Measurements from ENCODE around the gene RSL1D1.
"Not testable (repeated sequence)": the region's sequence is repeated elsewhere in the genome, so short reads cannot be mapped to it uniquely, and the experiment has no call there.

The RSL1D1 gene

DNA sequence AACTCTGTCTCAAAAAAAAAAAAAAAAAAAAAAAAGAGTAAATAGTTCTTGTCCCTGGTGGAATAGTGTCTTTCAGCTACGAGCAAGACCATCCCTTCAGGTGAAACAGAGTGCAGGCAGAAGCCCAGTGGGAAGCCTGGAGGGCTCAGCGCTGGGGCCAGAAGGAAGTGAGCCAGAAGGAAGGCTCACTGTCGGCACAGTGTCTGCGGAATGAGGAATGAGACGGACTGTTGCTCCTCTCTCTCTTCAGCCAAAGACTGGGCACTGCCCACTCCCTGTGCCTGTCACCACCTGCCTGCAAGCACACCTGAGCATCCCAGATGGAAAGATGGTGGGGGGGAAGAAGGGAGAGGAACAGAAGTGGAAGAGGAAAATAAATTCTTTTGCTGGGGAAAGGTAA is 7.5 kb downstream of the RSL1D1 start:
- no peak for DNase-seq (ENCODE audit: low spot score)

DNA sequence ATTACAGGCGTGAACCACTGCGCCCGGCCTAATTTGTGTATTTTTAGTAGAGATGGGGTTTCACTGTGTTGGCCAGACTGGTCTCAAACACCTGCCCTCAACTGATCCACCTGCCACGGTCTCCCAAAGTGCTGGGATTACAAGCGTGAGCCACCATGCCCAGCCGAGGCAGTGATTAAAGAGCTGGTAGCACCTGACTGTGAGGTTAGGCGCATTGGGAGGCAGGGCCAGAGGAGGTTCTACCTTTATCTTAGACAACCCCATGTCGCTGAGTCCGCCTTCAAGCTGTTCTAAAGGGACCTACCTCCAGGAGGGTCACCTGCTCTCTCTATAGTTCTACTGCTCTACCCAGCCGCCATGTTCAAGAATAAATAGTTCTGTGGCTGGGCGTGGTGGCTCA is 8.1 kb downstream of the RSL1D1 start:
- no peak for DNase-seq (ENCODE audit: low spot score)

DNA sequence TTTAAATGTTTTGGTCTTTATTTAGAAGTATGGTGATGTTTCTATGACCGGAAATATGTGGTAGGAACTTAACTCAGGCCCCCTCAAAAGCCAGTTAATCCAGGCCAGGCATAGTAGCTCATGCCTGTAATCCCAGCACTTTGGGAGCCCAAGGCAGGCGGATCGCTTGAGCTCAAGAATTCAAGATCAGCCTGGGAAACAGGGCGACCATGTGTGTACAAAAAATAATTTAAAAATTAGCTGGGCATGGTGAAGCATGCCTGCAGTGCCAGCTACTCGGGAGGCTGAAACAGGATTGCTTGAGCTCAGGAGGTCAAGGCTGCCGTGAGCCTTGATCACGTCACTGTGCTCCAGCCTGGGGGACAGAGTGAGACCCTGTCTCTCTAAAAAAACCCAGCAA is 10.3 kb downstream of the RSL1D1 start:
- DNase-seq (ENCODE audit: low spot score), result no peak

DNA sequence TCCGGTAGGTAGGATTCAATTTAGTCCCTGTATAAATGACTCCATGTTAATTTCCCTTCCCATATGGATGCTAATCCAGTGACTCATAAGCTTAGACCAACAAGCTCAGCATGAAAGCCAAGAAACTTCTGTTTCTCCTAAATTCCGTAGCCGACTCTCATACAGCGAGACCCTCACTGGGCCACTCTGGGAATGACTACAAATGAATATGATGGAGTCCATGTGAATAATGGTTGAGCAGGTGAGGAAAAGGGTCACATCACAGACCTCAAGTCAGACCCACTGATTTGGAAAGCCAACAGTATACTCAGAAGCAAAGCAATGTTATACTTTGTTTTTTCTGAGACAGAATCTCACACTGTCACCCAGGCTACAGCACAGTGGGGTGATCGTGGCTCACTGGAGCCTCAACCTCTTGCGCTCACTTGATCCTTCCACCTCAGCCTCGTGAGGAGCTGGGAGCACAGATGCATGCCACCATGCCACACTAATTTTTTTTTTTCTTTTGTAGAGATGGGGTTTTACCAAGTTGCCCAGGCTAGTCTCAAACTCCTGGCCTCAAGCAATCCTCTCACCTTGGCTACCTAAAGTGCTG is 14.6 kb downstream of the RSL1D1 start:
- no peak for DNase-seq (ENCODE audit: low spot score)

DNA sequence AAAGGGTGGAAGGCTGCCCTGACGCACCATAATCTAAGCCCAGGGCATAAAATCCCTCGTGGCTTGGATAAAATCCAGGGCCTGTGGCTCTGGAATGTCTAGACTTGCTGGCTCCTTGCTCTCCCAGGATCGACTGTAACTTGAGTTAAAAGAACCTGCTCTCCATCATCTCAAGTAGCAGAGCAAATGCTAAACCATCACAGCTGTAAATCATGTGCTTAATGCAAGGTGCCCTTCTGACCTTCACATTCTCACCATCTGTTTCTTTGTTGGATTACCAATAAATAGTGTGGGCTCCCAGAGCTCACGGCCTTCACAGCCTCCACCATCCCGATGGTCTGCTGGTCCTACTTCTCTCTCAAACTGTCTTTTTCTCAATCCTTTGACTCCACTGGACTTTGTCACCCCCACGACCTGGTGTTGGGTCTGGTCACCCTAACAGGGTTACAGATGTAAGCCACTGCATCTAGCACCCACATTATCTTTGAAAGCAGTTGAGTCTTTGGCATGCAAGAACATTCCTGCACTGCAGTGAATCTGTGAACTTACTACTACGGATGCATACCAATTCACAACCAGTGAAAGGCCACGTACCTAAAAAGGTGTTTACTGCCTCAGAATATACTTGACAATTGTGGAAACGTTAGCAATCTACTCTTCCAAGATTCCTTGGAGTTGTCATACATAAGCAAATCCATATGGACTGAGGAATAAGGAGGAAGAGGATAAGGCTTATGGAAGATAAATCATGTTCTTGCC is 15.3 kb downstream of the RSL1D1 start:
- no peak for DNase-seq (ENCODE audit: low spot score)

DNA sequence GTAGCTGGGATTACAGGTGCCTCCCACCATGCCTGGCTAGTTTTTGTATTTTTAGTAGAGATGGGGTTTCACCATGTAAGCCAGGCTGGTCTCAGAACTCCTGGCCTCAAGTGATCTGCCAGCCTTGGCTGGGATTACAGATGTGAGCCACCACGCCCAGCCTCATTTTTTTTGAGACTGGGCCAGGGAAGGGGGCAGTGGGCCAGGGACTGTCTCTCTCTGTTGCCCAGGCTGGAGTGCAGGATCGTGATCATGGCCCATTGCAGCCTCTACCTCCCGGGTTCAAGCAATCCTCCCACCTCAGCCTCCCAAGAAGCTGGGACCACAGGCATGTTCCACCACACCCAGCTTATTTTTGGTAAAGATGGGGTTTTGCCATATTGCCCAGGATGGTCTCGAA is 16.0 kb downstream of the RSL1D1 start:
- DNase-seq (ENCODE audit: low spot score), result no peak

DNA sequence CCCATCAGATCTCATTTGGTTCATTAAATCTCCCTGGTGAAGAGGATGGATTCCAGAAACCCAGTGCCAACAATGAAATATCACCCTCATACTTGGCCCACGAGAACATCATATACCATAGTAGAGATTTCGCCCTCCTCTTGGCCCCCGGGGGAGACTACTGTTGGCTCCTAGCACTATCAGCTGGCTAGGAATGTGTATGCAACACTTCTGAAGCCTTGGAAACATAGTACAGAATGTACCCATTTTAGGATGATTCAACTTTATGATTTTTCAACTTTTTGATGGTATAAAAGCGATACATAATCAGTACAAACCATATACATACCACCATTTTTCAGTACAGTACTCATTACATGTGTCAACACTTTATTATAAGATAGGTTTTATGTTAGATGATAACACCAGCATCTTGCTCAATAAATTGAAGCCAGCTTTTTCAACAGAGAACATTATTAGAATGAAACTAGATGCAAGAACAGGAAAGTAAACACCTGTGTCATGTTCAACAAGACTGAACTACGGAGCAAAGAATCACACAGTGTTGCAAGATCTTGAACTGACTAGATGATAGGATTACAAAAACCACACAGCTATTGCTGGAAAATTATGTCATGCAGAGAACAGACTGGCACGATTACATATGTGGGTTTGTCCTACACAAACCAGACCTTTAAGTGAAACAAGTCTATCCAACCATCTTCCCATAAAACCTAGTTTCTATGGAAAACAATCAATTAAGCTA is 17.2 kb downstream of the RSL1D1 start:
- no peak for DNase-seq (ENCODE audit: low spot score)

DNA sequence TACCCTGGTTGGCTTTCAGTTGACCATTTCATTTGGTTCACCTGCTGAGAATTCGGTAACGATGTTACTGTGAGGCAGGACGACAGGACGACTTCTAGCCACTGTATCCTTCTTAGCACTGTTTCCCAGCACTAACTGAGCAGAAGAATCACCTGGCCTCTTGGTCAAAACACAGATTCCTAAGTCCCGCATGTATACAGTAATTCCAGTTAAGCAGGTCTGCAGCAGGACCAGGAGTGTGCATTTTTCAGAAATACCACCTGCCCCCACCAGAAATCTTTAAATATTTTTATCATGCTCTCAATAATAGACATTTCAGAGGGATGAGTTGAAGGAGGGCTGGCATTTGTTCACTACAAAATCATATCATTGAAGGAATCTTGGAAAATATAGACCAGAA is 22.6 kb downstream of the RSL1D1 start:
- DNase-seq (ENCODE audit: low spot score), result no peak

DNA sequence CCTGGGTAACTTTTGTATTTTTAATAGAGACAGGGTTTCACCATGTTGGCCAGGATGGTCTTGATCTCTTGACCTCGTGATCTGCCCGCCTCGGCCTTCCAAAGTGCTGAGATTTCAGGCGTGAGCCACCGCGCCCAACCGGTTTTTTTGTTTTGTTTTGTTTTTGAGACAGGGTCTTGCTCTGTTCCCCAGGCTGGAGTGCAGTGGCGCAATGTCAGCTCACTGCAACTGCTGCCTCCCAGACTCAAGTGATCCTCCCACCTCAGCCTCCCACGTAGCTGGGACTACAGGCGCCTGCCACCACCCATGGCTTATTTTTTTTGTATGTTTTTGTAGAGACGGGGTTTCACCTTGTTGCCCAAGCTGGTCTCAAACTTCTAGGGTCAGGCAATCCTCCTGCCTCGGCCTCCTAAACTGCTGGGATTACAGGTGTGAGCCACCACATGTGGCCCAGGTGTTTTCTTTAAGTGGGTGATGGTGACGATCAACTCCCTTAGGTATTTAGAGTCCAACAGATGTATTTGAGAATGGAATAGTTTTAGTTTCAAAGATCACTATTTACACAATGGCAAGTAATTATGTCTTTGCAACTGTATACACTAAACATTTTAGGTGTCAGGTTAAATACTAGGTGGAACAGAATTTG is 25.7 kb downstream of the RSL1D1 start:
- not testable (repeated sequence) for DNase-seq (ENCODE audit: low spot score)

DNA sequence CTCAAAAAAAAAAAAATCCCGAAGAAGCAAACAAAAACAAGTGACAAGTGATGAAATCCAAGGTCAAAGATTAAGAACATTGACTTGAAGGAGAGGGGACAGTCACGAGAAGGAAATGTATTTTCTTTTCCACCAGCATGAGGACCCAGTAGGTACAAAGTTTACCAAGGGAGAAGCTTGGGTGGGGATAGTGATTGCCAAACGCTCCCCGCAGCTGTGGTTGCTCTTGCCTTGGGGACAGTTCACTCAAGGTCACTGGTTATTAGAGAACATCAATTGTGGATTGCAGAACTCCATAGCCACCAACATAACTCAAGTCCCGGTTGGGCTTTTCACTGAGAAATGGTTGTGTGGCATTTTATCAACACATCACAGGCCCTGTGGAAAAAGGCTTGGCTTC is 27.0 kb downstream of the RSL1D1 start:
- DNase-seq (ENCODE audit: low spot score), result no peak

DNA sequence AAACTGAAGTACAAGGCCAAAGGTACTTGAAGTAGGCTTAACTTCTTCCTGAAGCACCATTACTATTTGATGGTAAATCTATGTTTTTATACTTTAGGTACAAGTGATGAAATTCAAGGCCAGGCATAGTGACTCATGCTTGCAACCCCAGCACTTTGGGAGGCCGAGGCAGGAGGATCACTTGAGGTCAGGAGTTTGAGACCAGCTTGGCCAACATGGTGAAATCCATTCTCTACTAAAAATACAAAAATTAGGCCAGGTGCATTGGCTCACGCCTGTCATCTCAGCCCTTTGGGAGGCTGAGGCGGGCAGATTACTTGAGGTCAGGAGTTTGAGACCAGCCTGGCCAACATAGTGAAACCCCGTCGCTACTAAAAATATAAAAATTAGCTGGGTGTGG is 27.7 kb downstream of the RSL1D1 start:
- not testable (repeated sequence) for DNase-seq (ENCODE audit: low spot score)

DNA sequence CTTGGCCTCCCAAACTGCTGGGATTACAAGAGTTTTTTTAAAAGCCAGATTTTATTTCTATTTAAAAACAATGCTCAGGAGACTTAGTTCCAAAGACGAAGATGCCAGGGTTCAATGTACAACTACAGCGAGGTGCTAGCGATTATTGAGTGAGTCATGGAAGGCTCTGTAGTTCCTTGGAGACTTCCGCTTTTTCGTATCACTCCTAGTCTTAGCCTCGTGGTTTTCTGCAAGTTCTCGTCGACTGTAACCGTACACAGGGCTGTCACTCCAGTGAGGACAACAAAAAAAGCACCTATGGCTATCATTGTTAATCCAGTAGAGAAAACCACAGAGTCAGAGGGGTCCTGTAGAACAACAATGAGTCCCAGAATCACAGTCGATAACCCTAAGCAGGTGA is 31.5 kb downstream of the RSL1D1 start:
- no peak for DNase-seq (ENCODE audit: low spot score)

DNA sequence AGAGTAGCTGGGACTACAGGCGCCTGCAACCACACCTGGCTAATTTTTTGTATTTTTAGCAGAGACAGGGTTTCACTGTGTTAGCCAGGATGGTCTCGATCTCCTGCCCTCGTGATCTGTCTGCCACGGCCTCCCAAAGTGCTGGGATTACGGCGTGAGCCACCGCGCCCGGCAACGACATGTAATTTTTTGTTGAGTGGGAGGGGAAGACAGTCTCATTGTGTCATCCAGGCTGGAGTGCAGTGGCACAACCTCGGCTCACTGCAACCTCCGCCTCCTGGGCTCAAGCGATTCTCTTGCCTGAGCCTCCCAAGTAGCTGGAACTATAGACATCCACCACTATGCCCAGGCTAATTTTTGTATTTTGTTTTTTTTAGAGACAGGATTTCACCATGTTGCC is 32.4 kb downstream of the RSL1D1 start:
- DNase-seq (ENCODE audit: low spot score), result not testable (repeated sequence)

DNA sequence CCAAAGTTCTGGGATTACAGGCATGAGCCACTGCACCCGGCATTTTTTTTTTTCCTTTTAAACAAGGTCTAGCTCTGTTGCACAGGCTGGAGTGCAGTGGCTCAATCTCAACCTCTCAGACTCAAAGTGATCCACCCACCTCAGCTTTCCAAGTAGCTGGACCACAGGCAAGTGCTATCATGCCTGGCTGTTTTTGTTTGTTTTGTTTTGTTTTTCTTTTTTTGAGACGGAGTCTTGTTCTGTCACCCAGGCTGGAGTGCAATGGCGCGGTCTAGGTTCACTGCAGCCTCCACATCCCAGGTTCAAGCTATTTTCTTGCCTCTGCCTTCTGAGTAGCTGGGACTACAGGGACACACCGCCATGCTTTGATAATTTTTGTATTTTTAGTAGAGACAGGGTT is 35.2 kb downstream of the RSL1D1 start:
- no peak for DNase-seq (ENCODE audit: low spot score)

DNA sequence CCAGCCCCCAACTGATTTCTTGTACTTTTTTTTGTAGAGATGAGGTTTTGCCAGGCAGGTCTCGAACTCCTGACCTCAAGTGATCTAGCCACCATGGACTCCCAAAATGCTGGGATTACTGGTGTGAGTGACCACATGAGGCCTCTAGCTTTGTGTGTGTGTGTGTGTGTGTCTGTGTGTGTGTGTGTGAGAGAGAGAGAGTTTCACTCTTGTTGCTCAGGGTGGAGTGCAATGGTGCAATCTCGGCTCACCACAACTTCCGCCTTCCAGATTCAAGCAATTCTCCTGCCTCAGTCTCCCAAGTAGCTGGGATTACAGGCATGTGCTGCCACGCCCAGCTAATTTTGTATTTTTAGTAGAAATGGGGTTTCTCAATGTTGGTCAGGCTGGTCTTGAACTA is 36.5 kb downstream of the RSL1D1 start:
- not testable (repeated sequence) for DNase-seq (ENCODE audit: low spot score)

DNA sequence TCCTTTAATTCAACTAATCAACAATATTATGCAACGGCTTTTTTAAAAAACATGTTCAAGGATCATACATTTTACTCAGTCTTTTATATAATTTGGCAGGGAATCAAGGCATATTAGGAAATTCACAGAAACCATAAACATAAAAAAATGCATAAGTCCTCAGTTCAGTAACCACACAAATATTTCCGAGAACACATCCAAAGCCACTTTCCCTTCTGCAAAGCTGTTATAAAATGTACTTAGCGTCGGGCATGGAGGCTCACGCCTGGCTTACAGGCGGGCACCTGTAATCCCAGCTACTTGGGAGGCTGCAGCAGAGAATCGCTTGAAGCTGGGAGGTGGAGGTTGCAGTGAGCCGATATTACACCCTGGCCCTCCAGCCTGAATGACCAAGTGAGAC is 44.6 kb downstream of the RSL1D1 start:
- DNase-seq (ENCODE audit: low spot score), result no peak

DNA sequence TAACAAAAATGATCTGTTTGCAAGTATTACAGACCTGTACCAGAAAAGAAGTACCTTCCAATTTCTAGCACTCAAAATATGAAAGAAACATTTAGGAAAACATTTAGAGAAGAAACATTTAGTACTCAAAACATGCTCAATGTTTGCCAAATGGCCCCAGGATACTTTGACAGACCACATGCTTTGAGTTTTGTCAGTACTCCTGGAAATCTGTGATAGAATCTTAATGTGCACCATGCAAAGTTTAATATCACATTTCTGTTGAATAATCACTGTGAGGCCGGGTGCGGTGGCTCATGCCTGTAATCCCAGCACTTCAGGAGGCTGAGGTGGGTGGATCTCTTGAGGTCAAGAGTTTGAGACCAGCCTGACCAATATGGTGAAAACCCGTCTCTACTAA is 45.8 kb downstream of the RSL1D1 start:
- DNase-seq (ENCODE audit: low spot score), result no peak

DNA sequence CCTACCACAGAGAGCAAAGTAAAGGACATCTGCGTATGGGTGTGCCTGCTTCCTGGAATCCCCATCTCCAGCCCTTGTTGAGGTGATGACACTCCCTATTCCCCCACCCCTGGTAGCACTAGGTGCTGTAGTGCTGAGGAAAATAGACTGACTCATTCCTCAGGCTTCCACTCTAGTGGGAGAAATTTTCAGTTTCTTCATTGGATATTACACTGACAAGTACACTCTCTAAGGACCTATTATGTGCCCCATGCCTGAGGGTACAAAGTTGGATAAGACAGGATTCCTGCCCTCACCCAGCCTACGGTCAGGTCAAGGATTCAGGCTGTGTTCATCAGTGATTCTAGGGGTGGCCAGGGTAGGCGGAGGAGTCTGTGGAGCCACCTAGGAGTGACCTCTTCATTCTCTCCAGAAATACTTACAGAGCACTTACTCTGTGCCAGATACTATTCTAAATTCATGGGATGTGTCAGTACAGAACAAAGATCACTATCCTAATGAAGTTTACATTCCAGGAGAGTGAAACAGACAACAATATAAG is 49.8 kb downstream of the RSL1D1 start:
- no peak for DNase-seq (ENCODE audit: low spot score)

DNA sequence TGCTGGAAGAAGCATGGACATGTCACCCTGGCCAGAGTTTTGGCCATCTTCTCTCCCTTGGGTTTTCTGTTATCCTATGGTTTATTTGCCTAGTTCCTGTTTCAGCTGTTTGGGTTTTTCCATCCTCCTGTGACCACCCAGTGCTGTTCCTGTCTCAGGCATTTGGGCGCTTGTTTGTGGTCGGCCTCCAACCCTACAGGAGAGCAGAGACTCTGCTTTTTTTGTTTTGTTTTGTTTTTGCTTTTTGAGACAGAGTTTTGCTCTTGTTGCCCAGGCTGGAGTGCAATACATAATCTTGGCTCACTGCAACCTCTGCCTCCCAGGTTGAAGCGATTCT is 51.0 kb downstream of the RSL1D1 start:
- no peak for DNase-seq (ENCODE audit: low spot score)

DNA sequence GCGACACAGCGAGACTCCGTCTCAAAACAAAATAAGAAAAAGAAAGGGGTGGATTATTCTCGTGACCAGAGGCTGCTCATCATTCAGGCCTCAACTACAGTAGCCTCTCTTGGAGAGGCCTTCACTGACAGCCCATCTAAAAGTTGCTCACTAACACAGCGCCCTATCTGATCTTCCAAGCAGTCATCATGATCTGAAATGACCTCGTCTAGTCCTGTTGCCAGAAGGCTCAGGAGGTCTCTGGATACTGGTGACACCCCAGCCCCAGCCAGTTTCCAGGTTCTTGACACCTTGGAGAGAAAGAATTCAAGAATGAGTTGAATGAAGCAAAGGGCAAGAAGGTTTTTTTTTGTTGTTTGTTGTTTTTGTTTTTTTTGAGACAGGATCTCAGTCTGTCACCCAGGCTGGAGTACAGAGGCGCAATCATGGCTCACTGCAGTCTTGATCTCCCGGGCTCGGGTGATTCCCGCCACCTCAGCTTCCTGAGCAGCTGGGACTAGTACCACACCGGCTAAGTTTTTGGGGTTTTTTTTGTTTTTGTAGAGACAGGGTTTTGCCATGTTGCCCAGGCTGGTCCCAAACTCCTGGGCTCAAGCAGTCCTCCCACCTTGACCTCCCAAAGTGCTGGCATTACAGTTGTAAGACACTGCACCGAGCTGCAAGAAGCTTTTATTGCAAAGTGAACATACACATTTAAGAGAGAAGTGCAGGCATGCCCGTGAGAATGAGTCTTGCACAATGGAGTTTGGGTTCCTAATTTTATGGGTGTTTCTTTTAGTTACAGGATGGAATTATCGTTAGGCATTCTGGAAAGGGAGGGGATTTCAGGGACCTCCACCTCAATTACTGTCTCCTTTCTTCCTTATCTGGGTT is 51.6 kb downstream of the RSL1D1 start:
- DNase-seq (ENCODE audit: low spot score), result no peak

DNA sequence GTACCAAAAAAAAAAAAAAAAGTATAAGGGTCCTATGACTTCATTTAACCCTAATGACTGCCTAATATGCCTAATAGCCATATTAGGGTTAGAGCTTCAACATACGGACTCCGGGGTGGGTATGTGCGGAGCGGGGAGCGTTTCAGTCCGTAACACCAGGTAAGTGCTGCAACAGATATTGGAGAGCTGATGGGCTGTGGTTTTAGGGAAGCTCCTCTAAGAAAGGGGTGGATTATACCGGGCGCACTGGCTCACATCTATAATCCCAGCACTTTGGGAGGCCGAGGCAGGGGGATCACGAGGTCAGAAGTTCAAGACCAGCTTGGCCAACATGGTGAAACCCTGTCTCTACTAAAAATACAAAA is 52.3 kb downstream of the RSL1D1 start:
- DNase-seq (ENCODE audit: low spot score), result no peak

DNA sequence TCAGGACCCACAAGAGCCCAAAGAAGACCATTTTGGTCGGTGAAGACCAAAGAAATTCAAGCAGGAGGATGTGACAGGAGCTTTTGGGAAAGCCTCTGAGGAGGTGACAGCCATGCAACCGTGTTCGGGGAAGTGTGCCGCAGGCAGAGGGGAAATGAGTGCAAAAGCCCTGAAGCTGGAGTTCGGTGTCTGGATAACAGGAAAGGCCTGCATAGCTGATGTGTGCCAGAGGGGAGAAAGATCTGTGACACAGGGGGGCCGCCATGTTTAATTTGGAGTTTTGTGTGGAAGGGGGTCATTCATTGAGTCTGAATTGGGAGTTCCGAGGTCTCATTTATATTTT is 53.4 kb downstream of the RSL1D1 start:
- DNase-seq (ENCODE audit: low spot score), result no peak
